HG03571 (cell line): ENCODE data around the gene SFXN3.
"Not testable (repeated sequence)": the region's sequence is repeated elsewhere in the genome, so short reads cannot be mapped to it uniquely, and the experiment has no call there.

Experiments used
- ATAC-seq: cut with Tn5 transposase; IDR thresholded peaks from one replicate; pipeline ENCODE4 v1.9.1; 2021; ENCODE audit not compliant: unreplicated experiment

The SFXN3 gene

DNA sequence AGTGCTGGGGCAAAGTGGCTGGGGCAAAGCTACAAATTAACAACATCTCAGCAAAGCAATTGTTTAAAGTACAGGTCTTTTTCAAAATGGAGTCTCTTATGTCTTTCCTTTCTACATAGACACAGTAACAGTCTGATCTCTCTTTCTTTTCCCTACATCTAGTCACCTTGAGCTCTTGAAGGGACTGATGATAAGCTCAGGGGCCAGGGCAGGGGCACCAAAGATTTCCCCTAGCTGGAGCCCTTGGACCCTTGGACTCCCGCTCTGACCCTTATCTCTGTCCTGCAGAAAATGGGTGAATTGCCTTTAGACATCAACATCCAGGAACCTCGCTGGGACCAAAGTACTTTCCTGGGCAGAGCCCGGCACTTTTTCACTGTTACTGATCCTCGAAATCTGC is 3.4 kb downstream of the SFXN3 start:
- ATAC-seq, result not testable (repeated sequence)

DNA sequence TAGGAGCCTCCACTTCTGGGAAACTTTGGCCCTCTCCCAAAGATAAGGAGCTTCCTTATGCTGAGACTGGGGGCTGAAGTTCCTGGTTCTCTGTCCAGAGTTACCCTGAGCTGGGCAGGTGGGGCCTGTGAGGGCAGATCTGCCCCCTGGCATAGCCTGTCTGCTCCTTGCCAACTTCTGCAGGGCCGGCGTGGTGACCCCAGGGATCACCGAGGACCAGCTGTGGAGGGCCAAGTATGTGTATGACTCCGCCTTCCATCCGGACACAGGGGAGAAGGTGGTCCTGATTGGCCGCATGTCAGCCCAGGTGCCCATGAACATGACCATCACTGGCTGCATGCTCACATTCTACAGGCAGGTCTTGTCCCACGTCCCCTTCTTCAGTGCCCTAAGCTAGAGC is 4.3 kb downstream of the SFXN3 start:
- ATAC-seq, result no peak

DNA sequence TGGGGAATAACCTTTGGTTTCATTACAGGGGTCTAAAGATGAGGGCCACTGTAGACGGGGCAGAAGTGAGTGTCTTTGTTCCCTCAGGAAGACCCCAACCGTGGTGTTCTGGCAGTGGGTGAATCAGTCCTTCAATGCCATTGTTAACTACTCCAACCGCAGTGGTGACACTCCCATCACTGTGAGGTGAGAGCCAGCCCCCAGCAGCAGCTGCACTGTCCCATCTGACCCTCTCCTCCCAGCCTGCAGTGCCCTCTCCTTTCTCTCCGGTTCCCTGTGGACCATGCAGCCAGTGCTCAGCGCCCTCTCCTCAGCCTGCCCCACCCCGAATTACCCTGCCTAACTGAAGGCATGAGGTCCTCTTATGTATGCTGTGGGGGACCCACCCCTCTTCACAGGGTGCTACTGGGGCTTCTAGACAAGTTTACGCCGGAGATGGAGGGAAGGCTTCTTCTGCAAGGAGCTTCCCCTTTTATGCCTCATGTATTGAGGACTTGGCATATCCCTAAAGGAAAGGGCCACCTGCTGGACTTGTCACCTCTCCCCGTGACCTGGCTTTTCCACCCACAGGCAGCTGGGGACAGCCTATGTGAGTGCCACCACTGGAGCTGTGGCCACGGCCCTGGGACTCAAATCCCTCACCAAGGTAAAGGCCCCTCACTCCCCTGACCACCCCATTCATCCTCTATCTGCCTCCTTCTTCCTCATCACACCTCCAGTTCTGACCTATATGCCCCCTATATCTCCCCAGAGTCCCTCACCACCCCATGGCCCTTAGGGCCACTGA is 5.1 kb downstream of the SFXN3 start:
- ATAC-seq, result no peak

DNA sequence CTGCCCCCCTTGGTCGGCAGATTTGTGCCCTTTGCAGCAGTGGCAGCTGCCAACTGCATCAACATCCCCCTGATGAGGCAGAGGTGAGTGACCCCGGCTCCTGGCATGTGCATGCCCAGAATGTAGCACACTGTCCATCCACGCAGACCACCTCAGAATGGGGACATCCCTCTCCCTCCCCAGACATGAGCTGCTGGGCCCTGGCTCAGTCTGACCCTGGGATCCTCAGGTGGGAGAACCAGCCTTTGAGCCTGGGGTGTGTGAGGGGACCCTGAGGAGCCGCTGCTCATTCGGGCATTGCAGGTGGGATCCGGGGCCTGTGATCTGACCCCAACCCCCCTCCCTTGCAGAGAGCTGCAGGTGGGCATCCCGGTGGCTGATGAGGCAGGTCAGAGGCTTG is 5.7 kb downstream of the SFXN3 start:
- ATAC-seq, result no peak

DNA sequence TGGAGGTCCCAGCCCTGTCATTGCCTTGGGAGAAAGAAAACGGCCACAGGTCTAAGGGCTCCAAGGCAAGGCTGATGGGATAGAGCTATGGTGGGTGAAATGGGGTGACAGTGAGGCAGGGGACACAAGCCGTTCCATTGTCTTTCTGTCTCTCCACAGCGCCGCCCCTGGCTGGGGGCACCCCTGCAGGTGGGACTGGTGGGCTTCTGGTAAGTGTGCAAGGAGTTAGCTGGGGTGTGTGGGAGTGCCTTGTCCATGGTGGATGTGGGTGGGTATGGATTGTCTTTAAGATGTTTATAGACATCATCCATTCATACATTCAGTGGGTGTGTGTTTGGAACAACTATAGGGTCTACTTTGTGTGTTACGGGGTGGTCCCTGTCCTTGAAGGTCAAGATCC is 7.5 kb downstream of the SFXN3 start:
- ATAC-seq, result no peak

DNA sequence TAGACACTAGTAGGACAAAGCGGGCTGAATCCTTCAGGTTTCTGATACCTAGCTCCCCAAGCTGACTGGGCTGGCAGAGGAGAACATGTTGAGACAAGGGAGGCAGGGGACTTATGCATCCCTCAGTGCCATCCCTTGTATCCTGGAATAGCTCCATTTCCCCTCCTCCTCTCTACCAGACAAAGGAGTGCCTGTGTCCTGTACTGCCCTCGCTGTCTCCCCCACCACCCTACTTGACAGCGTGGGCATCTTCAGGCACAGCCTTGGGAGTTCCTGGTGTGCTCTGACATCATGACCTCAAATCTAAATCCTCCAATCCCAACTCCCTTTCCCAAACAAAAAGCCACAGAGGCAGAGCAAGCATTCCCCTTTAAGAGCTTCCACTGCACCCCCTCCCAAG is 9.0 kb downstream of the SFXN3 start:
- ATAC-seq, result no peak

DNA sequence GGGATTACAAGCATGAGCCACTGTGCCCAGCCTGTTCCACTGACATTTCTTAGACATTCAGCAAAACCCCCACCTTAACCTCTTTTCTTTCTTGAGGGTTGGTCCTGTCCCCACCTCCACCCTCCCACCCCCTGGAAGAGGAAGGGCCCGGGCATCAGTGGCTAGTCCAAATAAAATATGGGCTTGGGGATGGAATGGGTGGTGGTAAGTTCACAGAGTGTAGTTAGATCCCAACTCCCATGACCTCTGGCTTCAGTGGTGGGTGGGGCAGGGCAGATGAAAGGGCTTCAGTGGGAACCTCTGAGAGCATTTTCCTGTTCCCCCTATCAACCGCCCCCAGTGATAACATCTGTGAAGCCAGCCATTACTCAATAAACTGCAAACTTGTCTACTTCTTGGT is 9.8 kb downstream of the SFXN3 start:
- no peak for ATAC-seq

DNA sequence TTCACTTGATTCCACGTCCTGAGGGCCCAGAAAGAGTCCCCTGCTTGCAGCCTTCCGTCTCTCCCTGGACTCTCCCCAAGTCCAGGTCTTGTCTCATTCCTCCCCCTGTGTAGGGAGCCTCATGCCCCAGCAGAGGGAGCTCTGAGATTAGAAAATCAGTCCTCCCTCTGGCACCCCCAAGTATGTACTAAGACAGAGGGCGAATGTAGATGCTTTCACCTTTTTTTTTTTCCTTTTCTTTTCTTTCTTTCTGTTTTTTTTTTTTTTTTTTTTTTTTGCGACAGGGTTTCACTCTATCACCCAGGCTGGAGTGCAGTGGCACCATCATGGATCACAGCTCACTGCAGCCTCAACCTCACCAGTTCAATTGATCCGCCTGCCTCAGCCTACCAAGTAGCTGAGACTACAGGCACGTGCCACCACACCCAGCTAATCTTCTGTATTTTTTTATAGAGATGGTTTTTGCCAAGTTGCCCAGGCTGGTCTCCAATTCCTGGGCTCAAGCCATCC is 10.3 kb downstream of the SFXN3 start:
- no peak for ATAC-seq

DNA sequence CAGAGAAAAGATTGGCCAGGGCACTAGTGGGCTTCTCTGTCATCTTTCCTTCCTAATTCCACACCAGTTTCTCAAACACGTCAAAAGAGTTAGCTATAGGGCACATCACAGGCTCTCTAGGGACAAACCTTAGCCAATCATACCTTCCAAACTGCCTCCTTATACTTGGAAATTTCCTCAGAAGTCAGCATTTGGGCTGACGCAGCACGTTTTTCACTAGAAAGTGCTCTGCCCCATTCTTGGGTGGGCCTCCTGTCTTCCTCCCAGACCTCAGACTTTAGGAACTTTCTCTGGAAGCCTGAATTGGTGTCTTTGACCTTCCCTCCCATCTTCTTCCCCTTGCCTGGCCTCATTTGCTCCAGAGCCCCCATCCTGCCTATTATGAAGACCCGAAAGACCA is 11.1 kb downstream of the SFXN3 start:
- no peak for ATAC-seq

DNA sequence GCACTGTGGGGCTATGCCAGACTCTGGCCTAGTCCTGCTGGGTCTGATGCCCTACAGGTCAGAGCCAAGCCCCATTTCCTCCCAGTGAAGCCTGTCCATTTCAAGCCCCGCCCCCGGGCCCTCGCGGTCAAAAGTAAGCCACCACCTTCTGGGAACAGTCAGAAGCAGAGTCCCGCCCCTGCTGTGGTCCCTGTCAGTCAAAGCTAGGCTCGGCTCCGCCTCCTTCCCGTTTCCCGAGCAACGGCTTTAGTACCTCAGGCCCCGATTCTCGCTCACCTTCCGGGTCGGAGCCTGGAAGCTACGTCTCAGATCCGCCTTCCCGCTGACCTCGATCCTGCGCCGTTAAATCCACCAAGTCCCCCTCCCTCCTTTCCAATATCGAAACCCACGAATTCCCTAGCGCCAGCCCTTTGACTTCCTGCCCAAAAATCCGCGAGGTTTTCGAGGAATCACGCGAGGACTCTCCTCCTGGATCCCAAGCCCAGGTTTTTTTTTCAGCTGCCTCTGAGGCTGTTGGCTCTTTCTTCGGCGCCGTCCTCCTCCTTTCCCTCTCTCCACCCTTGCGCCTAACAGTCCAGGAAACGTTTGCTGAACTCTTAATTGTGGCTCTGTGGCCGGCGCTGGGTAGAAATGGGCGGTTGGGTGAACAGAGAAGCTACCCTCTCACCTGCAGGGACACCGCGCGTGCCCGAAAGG is 11.8 kb downstream of the SFXN3 start:
- ATAC-seq, result peak; percentile 95

DNA sequence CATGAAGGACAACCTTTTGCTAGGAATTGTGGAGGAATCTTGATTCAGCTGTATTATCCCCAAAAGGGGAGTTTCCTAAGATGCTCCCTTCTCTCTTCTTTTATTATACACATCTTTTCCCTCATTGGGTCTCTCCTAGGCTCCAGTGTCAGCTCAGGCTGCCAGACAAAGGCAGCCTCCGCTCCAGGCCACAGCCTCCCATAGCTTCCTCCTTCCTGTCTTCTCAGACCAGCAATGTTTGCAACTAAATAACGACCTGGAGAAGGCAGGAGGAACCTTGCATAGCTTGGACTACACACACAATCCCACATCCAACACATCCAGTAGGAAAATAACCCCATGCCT is 12.3 kb downstream of the SFXN3 start:
- ATAC-seq, result no peak

DNA sequence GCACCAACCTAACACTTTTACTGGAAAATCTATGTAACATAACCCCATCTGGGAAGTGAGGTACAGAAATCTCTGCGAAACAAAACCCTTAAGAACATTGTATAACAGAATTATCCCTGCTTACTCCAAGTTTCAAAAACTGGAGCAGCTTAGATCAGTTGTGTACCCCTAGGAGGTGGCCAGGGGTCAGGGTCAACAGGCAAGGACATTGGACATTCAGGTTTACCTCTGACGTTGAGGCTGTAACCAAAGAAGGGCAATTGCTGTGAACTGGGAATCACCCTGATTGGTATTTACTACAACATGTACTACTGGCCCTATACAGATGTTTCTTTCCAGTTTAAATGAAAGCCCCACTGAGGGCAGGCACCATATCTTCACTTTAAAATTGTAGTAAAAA is 13.1 kb downstream of the SFXN3 start:
- no peak for ATAC-seq

DNA sequence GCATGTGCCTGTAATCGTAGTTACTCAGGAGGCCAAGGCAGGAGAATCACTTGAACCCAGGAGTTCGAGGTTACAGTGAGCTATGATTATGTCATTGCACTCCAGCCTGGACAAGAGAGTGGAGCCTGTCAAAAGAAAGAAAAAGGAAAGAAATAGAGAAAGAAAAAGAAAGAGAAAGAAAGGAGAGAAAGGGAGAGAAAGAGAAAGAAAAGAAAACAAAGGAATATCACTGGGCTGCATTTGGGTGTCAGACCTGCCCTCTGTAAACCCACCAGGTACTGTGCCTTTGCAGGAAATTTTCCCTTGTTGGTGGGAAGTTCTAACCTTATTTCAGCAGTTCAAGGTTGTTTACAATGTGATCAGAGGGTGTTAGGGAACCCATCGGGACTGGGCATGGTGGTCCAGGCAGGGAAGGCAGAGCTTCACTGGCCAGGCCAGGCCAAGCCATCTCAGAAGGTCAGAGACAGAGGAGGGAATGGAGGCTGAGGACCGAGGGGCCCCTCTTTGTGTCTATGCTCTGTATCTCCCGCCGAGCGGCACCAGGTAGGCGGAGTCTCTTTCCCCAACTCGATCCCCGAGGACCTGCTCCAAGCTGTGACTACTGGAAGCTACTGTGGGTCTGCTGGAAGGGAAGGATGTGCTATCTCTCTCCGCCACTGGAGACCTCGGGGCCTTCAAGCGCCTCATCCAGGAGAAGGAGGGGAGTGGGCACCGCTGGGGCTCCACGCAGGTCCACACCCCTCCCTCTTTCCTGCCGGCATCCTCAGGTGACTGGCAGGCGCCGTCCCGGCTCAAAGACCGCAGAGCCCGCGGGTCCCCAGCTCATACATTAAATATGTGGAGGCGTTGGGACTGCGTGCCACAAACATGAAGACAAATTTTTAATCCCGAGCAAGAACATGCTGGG is 15.6 kb downstream of the SFXN3 start:
- ATAC-seq, result no peak

DNA sequence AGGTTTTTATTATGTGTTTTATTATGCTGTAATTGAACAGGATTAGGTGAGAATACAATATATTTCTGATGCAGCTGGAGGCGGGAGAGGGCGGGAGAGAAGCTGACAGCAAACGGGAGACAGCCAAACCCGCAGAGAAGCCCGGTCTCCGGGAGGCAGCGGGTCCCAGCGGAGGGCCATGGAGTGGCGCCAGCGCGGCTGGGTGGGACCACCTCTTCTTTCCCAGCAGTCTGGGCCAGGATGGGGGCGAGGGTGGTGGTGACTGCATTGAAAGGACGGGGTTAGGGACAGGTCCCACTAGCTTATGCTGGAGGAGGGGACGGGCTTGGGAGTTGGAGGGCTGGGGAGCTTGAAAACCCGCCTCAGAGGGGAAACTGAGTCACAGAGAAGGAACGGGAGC is 16.2 kb downstream of the SFXN3 start:
- ATAC-seq, result no peak

DNA sequence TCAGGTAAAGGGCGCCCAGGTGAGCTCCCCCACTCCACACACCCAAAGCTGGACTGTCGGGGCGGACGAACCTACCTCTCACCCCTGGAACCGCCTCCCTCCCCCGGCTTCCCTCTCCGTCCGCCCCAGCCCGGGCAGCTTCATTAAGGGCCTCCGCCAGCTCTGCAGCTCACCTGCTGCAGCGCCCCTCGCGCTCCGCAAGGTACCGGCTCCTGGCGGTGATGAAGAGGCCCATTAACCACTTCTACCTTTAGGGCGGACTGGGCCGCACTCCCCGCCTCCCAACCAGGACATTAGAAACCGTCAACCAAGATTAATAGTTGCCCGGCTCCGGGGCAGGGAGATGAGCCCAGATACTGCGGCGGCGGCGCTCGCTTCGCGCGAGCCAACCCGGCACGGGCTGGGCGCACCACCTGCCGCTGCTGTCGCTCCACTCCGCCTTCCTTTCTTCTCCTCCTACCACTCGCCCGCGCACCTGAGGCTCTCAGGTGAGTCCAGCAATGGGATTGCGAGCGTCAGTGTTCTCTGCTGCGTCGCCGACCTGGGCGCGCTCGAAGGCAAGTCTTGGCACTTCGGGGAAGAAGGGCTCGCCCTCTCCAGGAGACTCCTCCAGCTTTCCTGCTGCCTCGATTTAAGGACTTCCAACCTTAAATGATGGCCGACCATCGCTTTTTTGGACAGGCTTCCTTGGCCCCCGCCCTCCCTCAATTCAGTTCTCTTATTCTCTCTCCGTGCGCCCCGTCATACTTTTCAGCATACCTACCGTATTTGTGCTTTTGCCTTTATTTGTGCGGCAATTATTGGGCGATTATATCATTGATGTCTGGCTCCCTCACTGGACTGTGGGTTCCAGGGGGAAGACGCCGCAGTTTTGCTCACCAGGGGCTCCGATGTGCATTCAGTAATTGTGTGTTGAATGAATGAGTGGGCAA is 17.2 kb downstream of the SFXN3 start:
- ATAC-seq, result no peak

DNA sequence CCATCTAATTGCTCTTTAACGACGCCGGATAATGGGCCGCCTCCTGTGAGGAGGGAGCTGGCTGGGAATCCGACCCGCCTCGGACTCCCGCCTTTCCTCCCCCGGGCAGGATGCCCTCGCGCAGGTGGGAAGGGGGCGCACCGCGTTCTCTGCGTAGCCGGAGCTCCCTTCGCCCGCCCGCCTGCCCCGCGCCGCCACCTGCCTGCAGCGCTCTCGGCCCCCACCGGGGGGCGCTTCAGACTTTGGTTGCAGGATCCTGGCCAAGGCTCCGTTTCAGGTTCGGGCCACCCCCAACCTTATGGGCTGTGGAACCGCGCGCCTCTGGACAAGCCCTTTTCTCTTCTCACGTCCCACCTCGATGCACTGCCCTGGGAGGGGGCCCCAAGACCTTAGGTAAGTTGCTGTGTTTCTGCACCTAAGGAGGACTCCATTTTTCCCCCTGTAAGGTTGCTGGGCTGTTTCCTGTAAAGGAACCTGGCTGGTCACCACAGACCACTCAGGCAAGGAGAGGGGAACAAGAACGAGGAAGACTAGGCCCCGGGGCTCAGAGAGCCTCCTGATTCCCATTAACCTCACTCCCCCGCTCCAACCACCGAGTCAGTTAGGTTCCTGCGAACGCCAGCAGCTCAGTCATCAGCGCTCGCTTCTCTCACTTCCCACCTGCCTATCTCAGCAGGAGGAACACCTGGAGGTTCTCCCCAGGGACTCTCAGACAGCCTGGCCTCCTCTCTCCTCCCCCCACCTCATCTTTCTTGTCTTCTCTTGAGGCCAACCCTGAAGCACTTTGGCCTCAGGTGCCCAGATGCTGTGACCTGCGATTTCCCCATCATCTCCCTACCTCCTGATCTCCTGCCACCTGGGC is 19.4 kb downstream of the SFXN3 start:
- no peak for ATAC-seq

DNA sequence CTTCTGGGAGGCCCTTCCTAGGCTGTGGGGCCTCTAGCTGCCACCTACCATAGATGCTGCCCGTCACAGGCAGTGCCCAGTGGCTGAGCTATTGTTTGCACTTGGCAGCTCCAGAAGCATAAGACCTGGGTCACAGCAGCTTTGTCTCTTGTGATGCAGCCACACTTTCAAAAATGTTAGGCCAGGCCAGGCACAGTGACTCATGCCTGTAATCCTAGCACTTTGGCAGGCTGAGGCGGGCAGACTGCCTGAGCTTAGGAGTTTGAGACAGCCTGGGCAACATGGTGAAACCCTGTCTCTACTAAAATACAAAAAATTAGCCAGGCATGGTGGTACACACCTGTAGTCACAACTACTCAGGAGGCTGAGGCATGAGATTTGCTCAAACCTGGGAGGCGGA is 21.3 kb downstream of the SFXN3 start:
- no peak for ATAC-seq

DNA sequence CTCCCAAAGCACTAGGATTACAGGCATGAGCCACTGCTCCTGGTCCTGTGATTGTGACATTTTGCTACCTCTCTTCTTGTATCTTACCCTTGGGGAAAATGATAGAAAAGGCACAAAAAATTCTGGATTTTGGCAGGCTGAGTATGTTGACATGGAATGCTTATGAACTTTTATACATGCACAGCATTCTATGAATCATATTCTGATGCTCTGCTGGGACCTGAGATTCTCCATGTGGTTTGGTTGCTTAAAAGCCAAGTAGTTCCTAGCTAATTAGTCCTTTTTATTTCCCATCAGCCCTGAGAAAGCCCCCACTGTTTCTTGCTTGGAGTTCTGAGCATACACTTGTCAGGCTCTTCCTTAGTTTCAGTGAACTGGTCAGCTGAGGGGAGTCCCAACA is 22.5 kb downstream of the SFXN3 start:
- ATAC-seq, result no peak

DNA sequence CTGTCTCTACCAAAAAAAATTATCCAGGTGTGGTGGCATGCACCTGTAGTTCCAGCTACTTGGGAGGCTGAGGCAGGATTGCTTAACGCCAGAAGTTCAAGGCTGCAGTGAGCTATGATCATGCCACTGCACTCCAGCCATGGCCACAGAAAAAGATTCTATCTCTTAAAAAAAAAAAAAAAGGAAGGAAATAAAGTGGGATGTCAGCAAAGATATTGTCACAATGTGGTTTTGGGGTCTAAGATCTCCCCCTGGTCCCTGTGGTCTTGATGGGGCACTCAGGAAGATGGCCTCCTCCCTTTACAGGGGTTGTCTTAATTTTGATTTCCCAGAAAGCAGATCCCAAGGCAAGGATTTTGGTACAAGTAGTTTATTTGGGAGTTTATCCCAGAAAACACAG is 23.3 kb downstream of the SFXN3 start:
- ATAC-seq, result no peak

DNA sequence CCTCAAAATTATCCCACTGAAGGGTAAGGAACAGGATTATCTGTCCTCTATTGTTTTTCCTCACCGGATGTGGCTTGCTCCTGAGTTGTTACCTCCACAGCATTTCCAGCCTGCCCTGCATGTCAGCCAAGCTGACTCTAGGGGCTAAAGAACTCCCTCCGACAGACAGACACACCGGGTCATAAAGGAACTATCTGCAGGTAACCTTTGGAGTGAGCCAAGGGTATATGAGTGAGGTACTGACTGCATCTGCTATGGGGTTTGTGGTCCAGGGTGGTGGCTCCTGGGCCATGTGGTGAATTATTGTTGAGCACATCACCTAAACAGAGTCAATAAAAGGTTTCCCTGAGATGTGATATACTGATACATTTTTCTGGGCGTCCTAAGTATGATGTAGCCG is 23.8 kb downstream of the SFXN3 start:
- no peak for ATAC-seq
